Measurements from ENCODE around the gene XKR7.
A peak's percentile ranks its signal among the peaks of the same experiment; 100 is the strongest.

The XKR7 gene

GRCh38 chr20:32050851-32051556 is 83.1 kb downstream of the XKR7 start:
- DNase-seq, result peak; percentile 52 to 65

DNA sequence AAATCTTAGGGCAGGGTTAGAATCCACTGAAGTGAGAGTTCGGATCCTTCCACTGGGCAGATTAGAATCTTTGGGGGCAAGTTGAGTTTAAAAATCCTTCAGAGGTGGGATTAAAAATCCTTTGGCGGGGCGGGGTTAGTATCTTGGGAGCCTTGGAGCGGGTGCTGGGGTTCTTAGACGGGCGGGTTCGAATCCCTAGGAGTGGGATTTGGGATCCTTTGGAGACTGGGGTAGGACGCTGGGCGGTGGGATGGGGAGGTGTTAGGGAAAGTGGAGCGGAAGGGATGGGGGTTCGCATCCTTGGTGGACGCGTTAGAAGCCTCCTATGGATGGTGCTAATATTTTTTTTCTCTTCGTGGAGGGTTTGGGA is 83.8 kb downstream of the XKR7 start:
- no peak for DNase-seq

DNA sequence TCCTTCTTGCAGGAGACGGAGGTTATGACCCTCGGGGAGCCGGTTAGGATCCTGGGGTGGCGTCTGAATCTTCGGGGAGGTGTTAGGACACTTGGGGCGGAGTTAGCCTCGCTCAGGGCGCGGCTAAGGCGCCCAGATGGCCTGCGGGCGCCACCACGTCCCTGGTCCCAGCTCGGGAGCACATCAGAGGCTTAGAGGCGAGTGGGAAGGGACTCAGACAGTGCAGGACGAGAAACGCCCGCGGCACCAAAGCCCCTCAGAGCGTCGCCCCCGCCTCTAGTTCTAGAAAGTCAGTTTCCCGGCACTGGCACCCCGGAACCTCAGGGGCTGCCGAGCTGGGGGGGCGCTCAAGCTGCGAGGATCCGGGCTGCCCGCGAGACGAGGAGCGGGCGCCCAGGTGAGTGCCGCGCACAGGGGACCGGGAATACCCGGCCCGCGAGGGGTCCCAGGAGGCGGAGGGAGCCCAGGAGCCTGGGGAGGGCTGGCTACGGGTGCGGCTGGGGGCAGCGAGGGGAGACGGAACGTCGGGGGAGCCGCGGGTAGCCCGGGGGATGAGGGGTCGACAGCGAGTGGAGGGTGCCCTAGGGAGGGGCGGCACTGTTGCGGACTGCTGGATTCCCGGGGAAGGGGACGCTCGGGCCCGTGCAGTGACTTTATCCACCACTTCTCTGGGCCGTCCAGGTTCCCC is 84.3 kb downstream of the XKR7 start, which contains the start of gene HCK:
Gene HCK, plus strand, starts transcription at position 153 of the 688 bp plus-strand sequence.
- no peak for DNase-seq

GRCh38 chr20:32052778-32053362 is 84.9 kb downstream of the XKR7 start:
- DNase-seq, result no peak

Data from Kasumi-1 (cell line).